Eye (tissue), 1 donor: ENCODE results near the gene PRG2.
"Not testable (repeated sequence)": the region's sequence is repeated elsewhere in the genome, so short reads cannot be mapped to it uniquely, and the experiment has no call there.

ENCODE experiments used
- DNase-seq: peaks from one replicate; pipeline ENCODE4 v3.0.0-alpha.2; 2015

The PRG2 gene

DNA sequence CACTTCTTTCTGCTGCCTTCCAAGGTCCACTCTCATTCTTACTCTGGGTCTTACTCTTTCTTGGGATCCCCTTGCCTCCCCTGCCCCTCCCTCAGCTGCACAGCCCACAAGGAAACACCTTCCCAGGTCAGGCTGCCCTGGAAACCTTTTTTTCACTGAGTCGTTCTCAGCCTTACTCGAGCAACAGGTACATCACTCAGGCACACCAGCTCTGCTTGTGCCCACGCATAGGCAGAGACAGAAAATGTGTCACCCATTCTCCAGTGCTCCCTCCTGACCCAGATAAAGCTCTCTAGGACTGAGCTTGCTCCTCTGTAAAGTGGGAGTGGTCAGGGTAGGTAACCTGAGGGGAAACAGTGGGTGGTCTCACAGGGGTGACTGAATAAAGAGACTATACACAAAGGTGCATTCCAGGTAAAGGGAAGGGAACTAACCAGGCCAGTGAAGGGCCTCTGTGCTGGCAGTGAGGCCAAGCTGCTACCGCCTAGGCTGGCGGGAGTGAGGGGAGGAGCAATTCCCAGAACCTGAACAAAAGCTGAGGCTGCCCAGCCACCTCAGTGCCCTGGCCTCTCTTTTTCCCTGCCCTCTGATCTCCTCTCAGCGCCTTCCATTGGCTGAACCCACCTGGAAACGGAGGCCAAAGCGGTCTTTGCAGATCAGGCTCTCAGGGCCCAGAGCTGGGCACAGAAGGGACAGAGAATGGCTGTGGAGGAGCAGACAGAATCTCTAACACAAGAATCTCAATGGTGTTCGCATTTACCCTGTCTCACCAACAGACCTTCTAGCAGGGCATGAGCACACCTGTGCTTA lies 25.4 kb downstream of the PRG2 start:
- DNase-seq, result no peak

DNA sequence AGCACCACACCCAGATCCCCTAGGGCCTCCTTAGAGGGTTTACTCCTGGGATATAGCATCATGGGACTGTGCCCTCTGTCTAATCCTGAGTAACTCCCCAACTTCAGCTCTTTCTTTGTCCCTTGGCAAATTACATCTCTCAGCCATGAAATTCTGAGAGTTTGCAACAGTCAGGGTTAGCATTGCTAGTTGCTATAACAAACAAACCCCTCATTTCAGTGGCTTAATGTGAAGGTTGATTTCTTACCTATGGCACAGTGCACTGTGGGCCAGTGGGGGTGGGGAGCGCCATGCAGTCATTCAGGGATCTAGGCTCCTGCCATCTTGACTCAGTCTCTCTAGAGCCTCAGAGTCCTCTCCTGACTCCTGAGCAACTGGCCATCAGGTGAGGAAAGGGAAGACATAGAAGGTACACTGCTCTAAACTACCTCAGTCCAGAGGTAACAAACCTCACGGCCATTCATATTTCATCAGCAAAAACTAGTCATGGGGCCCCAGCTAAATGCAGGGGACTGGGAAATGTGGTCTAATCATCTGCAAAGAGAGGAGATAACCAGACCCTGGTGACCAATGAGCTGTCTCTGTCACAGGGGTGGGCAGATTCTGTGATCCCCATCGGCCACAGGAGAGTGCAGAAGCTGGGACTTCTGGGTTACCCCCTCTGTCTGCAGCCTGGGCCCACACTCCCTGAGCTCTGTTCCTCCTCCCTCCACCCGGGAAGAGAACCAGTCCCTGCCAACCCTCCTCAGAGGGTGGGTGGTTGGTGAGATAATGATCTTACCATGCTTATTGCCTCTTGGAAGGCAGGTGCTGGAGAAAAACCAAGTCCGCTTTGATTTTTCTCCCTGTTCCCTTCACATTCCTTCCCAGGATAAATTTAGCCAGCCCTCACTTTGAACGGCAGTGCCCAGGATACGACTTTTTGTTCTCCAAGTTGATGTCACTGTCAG lies 27.0 kb downstream of the PRG2 start:
- no peak for DNase-seq

DNA sequence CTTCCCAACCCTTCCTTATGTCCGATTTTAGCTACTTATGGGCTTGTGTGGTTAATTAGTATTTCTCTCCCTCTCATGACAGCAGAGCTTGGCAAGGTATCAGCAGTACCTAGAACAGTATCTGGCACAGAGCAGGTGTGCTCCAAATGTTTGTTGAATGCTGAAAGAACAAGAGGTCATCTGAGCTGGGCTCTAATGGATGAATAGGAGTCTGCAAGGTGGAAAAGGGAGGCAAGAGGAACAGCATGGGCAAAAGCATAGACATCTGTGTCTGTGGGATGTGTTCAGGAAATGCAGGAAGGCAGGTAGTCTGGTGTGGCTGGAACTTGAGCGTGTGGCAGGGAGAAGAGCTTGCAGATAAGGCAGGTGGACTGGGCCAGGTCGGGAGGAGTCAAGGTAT lies 28.5 kb downstream of the PRG2 start:
- no peak for DNase-seq

DNA sequence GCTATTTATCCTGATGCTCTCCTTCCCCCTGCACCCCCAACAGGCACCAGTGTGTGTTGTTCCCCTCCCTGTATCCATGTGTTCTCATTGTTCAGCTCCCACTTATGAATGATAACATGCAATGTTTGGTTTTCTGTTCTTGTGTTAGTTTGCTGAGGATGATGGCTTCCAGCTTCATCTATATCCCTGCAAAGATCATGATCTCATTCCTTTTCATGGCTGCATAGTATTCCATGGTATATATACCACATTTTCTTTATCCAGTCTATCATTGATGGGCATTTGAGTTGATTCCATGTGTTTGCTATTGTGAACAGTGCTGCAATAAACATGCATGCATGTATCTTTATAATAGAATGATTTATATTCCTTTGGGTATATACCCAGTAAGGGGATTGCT lies 29.0 kb downstream of the PRG2 start:
- DNase-seq, result not testable (repeated sequence)

DNA sequence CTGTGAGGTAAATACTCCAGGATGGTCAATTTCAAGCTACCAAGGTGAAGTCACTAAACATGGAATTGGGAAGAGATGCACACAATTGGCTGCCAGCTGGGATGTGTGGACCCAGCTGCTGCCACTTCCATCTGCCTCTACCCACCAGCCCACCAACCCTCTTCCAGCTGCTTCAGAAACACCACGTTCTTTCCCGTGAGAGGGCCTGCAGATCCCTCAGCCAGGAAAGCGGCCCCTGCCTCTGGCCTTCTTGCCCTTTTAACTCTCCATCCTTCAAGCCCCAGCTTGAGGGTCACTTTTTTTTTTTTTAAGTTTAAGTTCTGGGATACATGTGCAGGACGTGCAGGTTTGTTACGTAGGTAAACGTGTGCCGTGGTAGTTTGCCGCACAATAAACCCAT lies 29.5 kb downstream of the PRG2 start:
- no peak for DNase-seq

DNA sequence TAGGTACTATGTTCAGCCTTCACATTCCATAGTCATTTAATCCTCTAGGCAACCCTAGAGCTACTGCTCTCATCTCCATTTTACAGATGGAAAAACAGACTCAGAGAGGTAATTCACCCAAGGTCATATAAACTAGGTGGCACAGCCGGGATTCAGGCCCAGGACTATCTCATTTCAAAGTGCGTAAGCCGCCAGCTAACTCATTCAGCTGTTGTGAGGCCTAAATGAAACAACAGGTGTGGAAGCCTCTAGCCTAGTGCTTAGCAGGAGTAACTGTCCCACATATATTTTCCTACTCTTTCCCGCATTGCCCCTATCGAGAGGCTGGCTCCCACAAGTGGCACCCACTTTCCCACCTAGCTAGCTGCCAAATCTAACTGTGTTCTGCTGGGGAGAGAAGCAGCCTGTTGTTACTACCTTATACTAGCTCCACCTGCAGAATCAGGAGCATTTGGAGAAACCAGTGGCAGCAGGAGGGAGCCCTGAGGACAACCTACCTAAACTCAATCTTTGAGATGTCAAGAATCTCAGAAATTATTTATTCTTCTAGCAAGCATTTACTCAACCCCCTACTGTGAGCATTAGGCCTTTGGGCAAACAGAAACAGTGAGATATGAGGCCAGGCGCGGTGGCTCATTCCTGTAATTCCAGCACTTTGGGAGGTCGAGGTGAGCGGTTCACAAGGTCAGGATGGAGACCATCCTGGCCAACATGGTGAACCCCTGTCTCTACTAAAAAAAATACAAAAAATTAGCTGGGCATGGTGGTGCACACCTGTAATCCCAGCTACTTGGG lies 30.4 kb downstream of the PRG2 start:
- no peak for DNase-seq

DNA sequence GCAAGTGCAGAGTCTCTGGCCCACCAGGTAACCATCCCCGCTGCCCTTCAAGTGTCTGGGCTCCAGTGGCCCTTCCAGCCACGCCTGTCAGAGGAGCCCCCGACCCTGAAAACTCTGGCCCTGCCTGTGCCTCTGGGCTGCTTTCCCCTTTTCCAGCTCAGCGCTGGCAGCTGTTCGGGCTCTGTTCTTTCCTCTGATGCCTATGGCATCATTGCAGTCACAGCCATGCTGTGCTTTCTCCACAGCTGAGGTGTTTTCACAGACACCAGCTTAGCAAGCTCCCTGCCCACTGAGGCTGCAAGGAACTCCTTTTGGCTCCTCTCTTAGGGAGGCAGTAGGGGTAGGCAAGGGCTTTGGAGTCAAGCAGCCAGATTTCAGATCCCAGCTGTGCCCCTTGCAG lies 31.1 kb downstream of the PRG2 start:
- DNase-seq, result no peak

DNA sequence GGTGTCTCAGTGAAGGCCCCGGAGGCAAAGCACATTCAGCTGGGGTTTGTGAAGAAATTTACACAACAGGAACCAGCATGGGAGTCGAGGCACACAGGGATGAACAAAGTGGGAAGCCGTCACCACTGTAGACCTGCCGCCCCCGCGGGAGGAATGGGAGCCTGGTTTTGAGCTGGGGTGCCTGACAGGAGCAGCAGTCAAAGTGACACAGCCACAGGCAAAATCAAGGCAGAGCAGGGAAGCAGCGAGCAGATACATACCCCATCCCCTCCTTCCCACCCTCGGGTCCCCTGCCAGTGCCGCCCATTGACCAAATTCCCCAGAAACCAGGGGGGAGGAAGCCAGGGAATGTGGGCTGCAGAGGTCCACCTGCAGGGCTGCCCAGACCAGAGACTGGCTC lies 31.5 kb downstream of the PRG2 start:
- DNase-seq, result no peak

DNA sequence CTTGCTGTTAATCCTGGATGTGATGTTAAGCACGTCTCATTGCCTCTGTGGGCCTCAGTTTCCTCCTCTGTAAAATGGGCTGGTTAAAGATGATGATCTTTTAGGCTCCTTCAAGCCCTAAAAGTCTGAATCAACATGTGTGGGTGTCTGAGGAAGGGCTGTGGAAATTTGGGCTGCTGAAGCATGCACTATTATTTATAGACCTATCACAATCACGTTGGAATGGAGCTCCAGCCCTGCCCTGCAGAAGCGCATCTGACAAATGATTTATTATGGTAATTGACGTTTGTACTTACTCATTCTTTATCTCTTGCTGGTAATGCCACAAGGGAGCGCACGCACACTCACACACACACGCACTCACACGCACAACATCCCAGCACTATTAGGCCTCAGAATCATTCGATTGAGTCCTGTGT lies 31.9 kb downstream of the PRG2 start:
- no peak for DNase-seq

DNA sequence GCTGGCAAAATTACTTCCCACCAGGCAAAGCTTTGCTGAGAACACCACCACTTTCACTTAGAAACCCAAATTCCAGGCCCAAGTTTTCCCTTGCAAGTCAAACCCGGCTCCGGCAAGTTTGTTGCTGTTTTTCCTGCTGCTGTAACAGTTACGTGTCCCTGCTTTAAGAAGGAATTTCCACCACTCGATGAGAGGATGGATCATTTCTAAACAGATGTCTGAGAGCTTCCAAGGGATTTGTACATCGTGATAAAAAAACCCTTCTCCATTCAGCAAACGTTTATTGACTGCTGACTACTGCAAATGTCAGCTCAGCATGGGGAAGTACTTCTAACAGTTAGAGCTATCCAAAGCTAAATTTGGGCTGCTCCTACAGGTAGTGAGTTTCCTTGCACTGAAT lies 32.6 kb downstream of the PRG2 start:
- no peak for DNase-seq

DNA sequence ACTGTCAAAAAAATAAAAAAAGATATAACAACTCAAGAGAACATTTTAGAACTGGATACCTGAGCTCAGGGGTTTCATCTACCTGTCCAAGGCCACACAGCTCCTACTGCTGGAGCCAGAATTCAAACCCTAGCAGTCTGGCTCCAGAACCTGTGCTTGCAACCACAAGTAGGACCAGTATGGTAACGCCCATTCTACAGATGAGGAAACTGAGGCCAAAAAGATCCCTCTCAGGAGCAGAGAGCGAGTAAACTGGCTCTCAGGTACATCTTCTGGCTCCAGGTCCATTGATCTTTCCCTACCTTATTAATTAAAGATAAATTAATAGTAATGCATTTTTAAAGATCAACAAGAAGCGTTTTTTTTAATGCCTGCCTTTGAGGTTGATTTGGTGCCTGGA lies 33.1 kb downstream of the PRG2 start:
- no peak for DNase-seq

DNA sequence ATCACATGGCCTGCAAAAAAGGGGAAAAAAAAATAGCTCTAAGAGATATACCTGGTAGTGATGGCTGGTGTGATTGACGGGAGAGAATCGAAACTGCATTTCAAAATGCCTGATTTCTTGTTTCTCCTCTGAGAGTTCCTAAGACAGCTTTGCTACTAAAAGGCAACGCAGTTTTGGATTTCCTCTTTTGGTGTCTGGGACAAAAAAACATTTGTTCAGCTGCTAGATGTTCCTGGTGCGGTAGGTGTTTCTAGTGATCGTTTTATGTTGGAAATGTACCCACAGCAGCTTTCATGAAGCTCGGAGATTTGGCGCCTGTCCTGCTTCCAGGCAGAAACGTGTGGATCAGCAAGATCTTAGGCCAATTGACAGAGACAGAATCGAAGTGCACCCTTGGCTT lies 34.2 kb downstream of the PRG2 start:
- DNase-seq, result no peak

DNA sequence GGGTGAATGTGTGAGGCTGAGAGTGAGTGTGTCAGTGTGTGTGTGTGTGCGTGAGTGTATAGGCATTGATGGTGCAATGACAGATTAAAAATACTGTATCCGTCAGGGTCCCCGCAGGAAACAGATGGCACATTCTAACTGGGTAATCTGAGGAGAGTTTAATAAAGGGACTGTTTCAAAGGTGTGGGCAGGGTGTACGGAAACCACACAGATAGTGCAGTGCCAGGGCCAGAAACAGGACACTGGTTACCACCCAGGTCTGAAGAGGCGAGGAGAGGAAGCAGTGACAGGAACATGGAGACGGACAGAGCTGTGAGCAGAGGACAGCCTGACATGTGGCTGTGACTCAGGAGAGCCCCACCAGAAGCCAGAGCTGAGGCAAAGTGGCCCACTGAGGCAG lies 35.8 kb downstream of the PRG2 start:
- DNase-seq, result no peak

DNA sequence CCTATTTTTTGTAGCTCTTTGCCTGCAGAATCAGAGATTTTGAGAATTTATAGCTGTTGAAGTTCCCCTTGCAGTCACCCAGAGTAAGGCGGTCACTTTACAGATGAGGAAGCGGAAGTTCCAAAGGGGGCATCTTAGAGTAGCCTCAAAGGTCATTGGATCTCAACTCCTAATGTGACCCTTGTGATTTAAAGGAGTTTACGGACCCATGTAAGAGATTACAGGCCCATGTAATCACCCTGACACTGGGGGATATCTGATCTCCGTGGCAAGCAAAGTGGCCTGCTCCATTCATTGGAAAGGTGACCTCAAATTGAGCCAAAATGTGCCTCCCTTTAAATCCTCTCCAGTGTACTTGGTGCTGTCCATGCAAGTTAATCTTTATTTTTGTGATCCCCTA lies 36.6 kb downstream of the PRG2 start:
- DNase-seq, result no peak

DNA sequence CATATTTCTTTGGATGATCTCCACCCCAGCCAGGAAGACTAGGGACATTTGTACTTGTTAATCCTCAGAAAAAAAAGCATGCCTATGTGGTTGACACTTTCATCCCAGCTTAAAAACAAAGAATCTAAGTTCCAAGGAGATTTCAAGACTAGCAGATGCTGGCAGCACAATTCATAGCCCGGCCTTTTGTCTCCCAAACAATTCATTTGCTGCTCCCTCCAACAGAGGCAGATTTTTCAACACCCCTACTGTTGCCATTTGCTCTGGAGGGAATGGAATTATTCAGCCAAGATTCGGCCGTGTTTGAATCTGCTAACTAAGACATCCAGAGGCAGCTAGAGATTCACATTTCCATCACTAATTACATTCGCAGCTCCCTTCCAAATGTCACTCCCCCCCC lies 37.0 kb downstream of the PRG2 start:
- no peak for DNase-seq

DNA sequence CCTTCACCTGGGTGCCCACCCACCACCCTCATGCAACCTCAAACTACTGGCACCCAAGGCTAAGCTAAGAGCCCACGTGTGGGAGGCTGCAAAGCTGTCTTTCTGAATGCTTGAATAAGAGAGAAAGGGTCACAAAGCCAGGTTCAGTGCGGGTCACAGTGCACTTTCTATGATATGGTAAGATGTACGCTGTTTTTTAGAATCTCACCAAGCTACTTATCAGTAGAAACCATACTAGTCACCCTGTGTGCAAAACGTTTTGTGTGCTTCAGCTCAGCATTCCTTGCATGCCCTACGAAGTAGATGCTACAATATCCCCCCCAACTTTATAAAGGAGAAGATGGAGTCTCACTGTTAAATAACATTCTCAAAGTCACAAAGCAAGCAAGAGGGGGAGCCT lies 37.4 kb downstream of the PRG2 start:
- no peak for DNase-seq

DNA sequence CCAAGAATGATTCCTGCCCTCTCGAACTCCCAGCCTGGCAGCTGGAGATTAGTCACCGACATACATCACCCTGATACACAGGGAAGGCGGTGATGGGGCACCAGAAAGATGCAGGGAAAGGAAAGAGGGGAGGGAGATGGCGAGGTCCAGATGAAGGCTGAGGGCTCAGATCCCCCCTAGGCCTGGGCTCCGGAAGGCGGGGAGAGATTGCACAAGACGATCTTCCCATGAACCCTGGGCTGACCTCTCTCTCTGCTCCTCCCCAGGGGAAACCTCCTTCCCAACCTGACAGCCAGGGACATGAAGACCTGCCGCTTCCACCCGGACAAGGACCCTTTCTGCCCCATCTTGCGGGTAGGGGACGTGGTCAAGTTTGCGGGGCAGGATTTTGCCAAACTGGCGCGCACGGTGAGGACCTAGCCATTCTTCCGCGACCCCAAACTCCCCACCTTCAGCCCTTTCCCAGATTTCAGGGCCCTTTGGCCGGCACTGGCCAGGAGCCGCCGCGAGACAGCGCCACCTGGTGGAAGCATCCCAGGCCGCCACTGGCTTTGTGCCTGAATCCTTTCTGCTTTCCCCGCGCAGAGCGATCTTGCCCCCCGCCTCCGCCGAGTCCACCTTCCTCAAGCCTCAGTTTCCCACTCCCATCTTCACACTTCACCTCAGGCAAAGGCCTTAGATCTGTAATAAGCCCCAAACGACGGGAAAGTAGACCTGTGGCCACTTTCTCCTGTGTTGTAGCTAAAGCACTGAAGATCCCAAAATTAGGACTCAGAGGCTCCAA lies 40.8 kb downstream of the PRG2 start:
- DNase-seq, result peak; percentile 85

DNA sequence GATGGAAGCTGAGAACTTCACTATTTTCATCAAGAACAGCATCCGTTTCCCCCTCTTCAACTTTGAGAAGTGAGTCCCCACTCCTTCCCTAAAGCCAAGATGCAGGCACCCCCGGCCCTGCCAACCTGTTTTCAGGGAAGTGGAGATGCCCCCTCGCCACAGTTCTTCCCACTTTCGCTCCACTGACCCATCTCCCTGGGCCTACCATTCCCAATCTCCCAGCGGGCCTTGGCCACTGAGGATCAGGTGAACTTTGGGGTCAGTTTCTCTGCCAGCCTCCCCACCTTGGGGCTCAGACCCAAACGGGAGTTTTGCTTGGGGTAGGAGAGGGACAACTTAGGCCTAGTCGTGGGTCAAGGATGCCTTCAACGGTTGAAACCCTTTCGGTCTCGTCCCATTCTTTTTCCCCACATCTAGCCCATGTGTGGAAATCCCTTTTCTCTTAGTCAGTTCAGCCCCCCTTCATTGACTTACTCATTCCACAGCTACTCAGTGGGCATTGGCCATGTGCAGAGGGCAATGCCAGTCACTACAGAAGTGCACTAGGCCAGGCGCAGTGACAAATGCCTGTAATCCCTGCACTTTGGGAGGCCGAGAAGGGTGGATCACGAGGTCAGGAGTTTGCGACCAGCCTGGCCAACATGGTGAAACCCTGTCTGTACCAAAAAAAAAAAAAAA lies 41.7 kb downstream of the PRG2 start:
- DNase-seq, result no peak

DNA sequence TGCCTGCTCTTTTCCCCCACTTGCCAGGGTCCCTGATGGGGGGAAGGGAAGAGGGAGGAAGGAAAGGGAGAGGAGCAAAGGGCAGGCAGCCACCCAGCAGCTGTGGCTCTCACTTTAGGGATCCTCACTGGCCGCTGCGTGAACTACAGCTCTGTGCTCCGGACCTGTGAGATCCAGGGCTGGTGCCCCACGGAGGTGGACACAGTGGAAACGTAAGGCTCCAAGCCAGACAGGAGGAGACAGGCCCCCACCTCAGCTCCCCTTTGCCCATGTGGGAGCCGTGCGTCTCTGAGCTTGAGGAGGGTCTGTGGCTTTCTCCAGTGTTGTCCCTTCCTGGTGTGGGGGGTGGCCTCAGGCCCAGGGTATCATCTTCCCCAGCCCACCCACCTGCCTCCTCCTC lies 42.4 kb downstream of the PRG2 start:
- no peak for DNase-seq

DNA sequence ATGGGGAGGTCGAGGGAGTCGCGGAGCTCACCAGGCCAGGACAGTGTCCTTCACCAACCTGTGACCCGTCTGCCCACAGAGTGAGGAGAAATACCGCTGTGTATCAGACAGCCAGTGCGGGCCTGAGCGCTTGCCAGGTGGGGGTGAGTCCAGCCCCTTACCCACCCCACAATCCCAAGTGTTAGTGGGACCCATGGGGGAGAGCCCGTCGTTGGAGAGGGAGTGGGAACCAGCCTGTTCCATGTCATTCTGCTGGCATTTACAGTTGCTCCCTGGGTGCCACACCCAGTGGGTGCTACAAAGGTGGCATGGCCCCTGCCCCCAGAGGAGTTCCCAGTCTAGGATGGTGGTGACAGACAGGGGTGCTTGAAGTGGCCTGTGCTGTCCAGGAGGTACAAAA lies 43.1 kb downstream of the PRG2 start:
- DNase-seq, result no peak

DNA sequence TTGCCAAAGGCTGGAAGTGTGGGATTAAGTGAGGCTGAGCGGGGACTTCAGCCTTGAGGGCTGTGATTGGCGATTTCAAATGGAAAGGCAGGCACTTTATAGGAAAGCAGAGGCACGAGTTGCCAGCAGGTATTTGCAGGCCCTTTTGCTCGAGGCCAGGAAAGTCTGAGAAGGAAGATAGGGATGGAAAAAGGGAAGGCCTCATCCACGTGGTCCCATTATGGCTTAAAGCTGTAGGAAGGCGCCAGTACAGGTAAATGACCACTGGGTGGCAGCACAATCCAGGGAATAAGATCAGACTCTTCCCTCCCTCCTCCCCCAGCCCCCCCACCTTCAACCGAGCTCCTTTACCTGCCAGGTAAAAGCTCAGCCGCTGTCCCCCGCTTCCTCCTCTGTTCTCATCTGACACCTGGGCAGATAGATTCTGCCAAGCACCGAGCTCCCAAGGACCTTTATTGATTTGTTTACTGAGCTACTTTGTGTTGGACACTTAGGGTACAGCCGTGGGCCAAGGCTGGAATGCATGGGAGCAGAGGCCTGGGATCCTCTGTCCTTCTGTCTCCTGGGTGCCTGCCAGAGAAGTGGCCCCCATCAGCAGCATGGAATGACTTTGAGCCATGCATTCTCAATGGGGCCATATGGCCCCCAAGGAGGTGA lies 44.8 kb downstream of the PRG2 start:
- peak; percentile 85 for DNase-seq
